HEK293T (cell line): ENCODE results near the gene E2F1.

ENCODE experiments used
- ARNT ChIP-seq: fragments of 450-650 bp; IDR thresholded peaks from 2 replicates; pipeline ENCODE4 v1.6.1; 2017; ENCODE audit warnings: mild to moderate bottlenecking
- BHLHE40 ChIP-seq: fragments of 450-650 bp; IDR thresholded peaks from 2 replicates; pipeline ENCODE4 v1.6.1; 2016; ENCODE audit warnings: mild to moderate bottlenecking, moderate library complexity, borderline replicate concordance
- CTBP1 ChIP-seq: fragments of 450-650 bp; IDR thresholded peaks from 2 replicates; pipeline ENCODE4 v1.6.1; 2016; ENCODE audit warnings: borderline replicate concordance
- FOXM1 ChIP-seq: fragments of 450-650 bp; IDR thresholded peaks from 2 replicates; pipeline ENCODE4 v1.6.1; 2017; ENCODE audit warnings: mild to moderate bottlenecking, borderline replicate concordance
- LEF1 ChIP-seq: fragments of 450-650 bp; IDR thresholded peaks from 2 replicates; pipeline ENCODE4 v1.6.1; 2017; ENCODE audit warnings: mild to moderate bottlenecking, borderline replicate concordance
- NFRKB ChIP-seq: fragments of 450-650 bp; IDR thresholded peaks from 2 replicates; pipeline ENCODE4 v1.6.1; 2016; ENCODE audit warnings: mild to moderate bottlenecking, moderate library complexity
- SP1 ChIP-seq: fragments of 450-650 bp; IDR thresholded peaks from 2 replicates; pipeline ENCODE4 v1.6.1; 2017
- ZNF384 ChIP-seq: fragments of 450-650 bp; IDR thresholded peaks from 2 replicates; pipeline ENCODE4 v1.6.1; 2016

- TF ChIP-seq BHLHE40 (no peak), LEF1 (no peak), FOXM1 (no peak), SP1 (no peak), ZNF384 (no peak), ARNT (no peak), CTBP1 (no peak), NFRKB (no peak)
These were observed 17.6 kb downstream of the E2F1 start for GRCh38 chr20:33668466-33669155.
